Naive thymus-derived CD8-positive, alpha-beta T cell (primary cell): ENCODE measurements around the gene STEAP3. TPM values are rescaled to one million over a fixed set of nuclear protein-coding genes. Genes with fewer than 3 reads are reported as not detected.

Experiments
- ATAC-seq, 2 donors: fragments of 150-1000 bp; cut with Tn5 transposase in 1 of 2; sonication (Bioruptor Pico), chemical (Tn5 transposase) in 1 of 2; 1 replicate in 1 of 2; 2 replicates in 1 of 2; pipeline ENCODE4 v1.10.0; 2021; ENCODE audit warnings: mild to moderate bottlenecking in 2 of 2, moderate library complexity in 2 of 2
- POLR2A ChIA-PET: fragments of 350-600 bp; sonication (Branson Sonifier 250); formaldehyde crosslinking; loops from one replicate; lab custom pipeline; 2021; ENCODE audit warnings: antibody characterized with exemption; lab: Charles Lee
- DNase-seq, 10 donors: peaks; one replicate each; pipeline versions ENCODE4 v3.0.0 to v3.0.0-alpha.2; 2020 to 2022
- H3K27ac Mint-ChIP-seq, 10 donors: one replicate each; pipeline ENCODE4 v1.8.0; 2020 to 2022; ENCODE audit warnings: mild to moderate bottlenecking in 10 of 10, mixed read lengths in 10 of 10, moderate library complexity in 4 of 10, inconsistent platforms in 1 of 10
- H3K27me3 Mint-ChIP-seq, 5 donors: one replicate each; pipeline ENCODE4 v1.8.0; 2021 to 2022; ENCODE audit warnings: mixed read lengths in 5 of 5
- H3K36me3 Mint-ChIP-seq, 3 donors: one replicate each; pipeline ENCODE4 v1.8.0; 2020 to 2022; ENCODE audit warnings: mixed read lengths in 3 of 3, mild to moderate bottlenecking in 2 of 3, inconsistent platforms in 1 of 3
- H3K4me1 Mint-ChIP-seq, 4 donors: one replicate each; pipeline ENCODE4 v1.8.0; 2021 to 2022; ENCODE audit warnings: mixed read lengths in 4 of 4
- H3K4me3 Mint-ChIP-seq, 10 donors: one replicate each; pipeline ENCODE4 v1.8.0; 2020 to 2022; ENCODE audit warnings: mild to moderate bottlenecking in 10 of 10, mixed read lengths in 10 of 10, moderate library complexity in 6 of 10, inconsistent platforms in 1 of 10
- H3K9me3 Mint-ChIP-seq, 9 donors: one replicate each; pipeline ENCODE4 v1.8.0; 2020 to 2022; ENCODE audit warnings: mixed read lengths in 9 of 9, mild to moderate bottlenecking in 3 of 9, inconsistent platforms in 1 of 9, moderate library complexity in 1 of 9
- polyA plus RNA-seq, 3 donors: library from polyadenylated mRNA; unstranded; fragments of 300-500 nt; fragmentation: Illumina TruSeq; gene quantifications; one replicate each; pipeline ENCODE4 v1.2.3, GENCODE V29; 2021
- total RNA-seq, 8 experiments: library from RNA in 2 of 8; stranded (reverse) in 2 of 8; gene quantifications; one replicate each; pipeline ENCODE4 v1.2.3 and lab custom pipeline; 2021 to 2026

STEAP3 gene
- total and polyA plus RNA-seq, 5 experiments from 2014 or later, result 0.24 TPM; not detected in 4

GRCh38 chr2:119181791-119182445 lies 41.7 kb upstream of the STEAP3 start:
- H3K4me3 Mint-ChIP-seq, result no peak overlapping the region
- H3K27ac Mint-ChIP-seq, result no peak overlapping the region
- H3K9me3 Mint-ChIP-seq, result no peaks in the 10 kb centered on the region
- H3K36me3 Mint-ChIP-seq, result no peaks in the 10 kb centered on the region
- H3K27me3 Mint-ChIP-seq, result peaks cover 0 to 8% (median 2%) of the 10 kb centered on the region in 5 donors
- POLR2A ChIA-PET, result no interaction called here
- ATAC-seq (no peak), DNase-seq (no peak)
- H3K4me1 Mint-ChIP-seq, result no peaks in the 10 kb centered on the region

GRCh38 chr2:119184512-119184911 lies 39.1 kb upstream of the STEAP3 start:
- DNase-seq (no peak), ATAC-seq (no peak)
- Mint-ChIP-seq H3K27me3 (peaks cover 0 to 8% (median 3%) of the 10 kb centered on the region in 5 donors), H3K36me3 (no peaks in the 10 kb centered on the region), H3K27ac (peak overlapping the region in 1 of 10 donors; percentile 2), H3K4me3 (no peak overlapping the region), H3K9me3 (no peaks in the 10 kb centered on the region), H3K4me1 (no peaks in the 10 kb centered on the region)
- POLR2A ChIA-PET, result no interaction called here

GRCh38 chr2:119190321-119191111 lies 33.1 kb upstream of the STEAP3 start:
- Mint-ChIP-seq H3K27ac (peak overlapping the region in 1 of 10 donors; percentile 20), H3K36me3 (peaks cover 0 to 3% (median 0%) of the 10 kb centered on the region in 3 donors), H3K9me3 (no peaks in the 10 kb centered on the region), H3K4me3 (no peak overlapping the region), H3K4me1 (no peaks in the 10 kb centered on the region), H3K27me3 (peaks cover 9 to 61% (median 24%) of the 10 kb centered on the region in 5 donors)
- POLR2A ChIA-PET, result no interaction called here
- ATAC-seq, result no peak
- DNase-seq, result no peak

GRCh38 chr2:119192893-119193292 lies 30.7 kb upstream of the STEAP3 start:
- Mint-ChIP-seq H3K27me3 (peaks cover 9 to 62% (median 25%) of the 10 kb centered on the region in 5 donors), H3K36me3 (peaks cover 0 to 3% (median 0%) of the 10 kb centered on the region in 3 donors), H3K4me3 (no peak overlapping the region), H3K9me3 (no peaks in the 10 kb centered on the region), H3K4me1 (no peaks in the 10 kb centered on the region), H3K27ac (no peak overlapping the region)
- DNase-seq (no peak), ATAC-seq (no peak)
- POLR2A ChIA-PET, result no interaction called here

GRCh38 chr2:119195001-119195400 lies 28.6 kb upstream of the STEAP3 start:
- ATAC-seq, result no peak
- Mint-ChIP-seq H3K4me1 (no peaks in the 10 kb centered on the region), H3K4me3 (no peak overlapping the region), H3K27ac (no peak overlapping the region), H3K27me3 (peaks cover 11 to 70% (median 34%) of the 10 kb centered on the region in 5 donors), H3K9me3 (no peaks in the 10 kb centered on the region), H3K36me3 (peaks cover 0 to 3% (median 0%) of the 10 kb centered on the region in 3 donors)
- no peak for DNase-seq
- POLR2A ChIA-PET, result no interaction called here

- DNase-seq, result no peak
- Mint-ChIP-seq H3K4me3 (no peak overlapping the region), H3K9me3 (no peaks in the 10 kb centered on the region), H3K27me3 (peaks cover 11 to 63% (median 37%) of the 10 kb centered on the region in 5 donors), H3K27ac (no peak overlapping the region), H3K36me3 (peaks cover 0 to 3% (median 0%) of the 10 kb centered on the region in 3 donors), H3K4me1 (no peaks in the 10 kb centered on the region)
- POLR2A ChIA-PET, result no interaction called here
- ATAC-seq, result no peak
These were observed 27.7 kb upstream of the STEAP3 start for GRCh38 chr2:119195887-119196286.

GRCh38 chr2:119196301-119197125 lies 27.1 kb upstream of the STEAP3 start:
- DNase-seq (no peak), ATAC-seq (no peak)
- Mint-ChIP-seq H3K27me3 (peaks cover 11 to 56% (median 35%) of the 10 kb centered on the region in 5 donors), H3K4me3 (no peak overlapping the region), H3K9me3 (no peaks in the 10 kb centered on the region), H3K36me3 (peaks cover 0 to 3% (median 0%) of the 10 kb centered on the region in 3 donors), H3K27ac (peak overlapping the region in 1 of 10 donors; percentile 9), H3K4me1 (no peaks in the 10 kb centered on the region)
- POLR2A ChIA-PET, result no interaction called here

- Mint-ChIP-seq H3K4me3 (no peak overlapping the region), H3K36me3 (peaks cover 0 to 3% (median 0%) of the 10 kb centered on the region in 3 donors), H3K27ac (no peak overlapping the region), H3K27me3 (peaks cover 9 to 51% (median 30%) of the 10 kb centered on the region in 5 donors), H3K9me3 (no peaks in the 10 kb centered on the region), H3K4me1 (no peaks in the 10 kb centered on the region)
- ATAC-seq (no peak), DNase-seq (no peak)
- POLR2A ChIA-PET, result no interaction called here
These were observed 26.6 kb upstream of the STEAP3 start for GRCh38 chr2:119197126-119197405.

- Mint-ChIP-seq H3K4me1 (no peaks in the 10 kb centered on the region), H3K9me3 (no peaks in the 10 kb centered on the region), H3K27ac (no peak overlapping the region), H3K27me3 (peaks cover 9 to 46% (median 30%) of the 10 kb centered on the region in 5 donors), H3K36me3 (peaks cover 0 to 3% (median 0%) of the 10 kb centered on the region in 3 donors), H3K4me3 (no peak overlapping the region)
- DNase-seq (no peak), ATAC-seq (no peak)
- POLR2A ChIA-PET, result no interaction called here
These were observed 25.9 kb upstream of the STEAP3 start for GRCh38 chr2:119197529-119198239.

GRCh38 chr2:119198240-119198840 lies 25.3 kb upstream of the STEAP3 start:
- H3K4me1 Mint-ChIP-seq, result no peaks in the 10 kb centered on the region
- POLR2A ChIA-PET, result no interaction called here
- peaks cover 8 to 40% (median 25%) of the 10 kb centered on the region in 5 donors for H3K27me3 Mint-ChIP-seq
- no peak overlapping the region for H3K4me3 Mint-ChIP-seq
- H3K9me3 Mint-ChIP-seq, result no peaks in the 10 kb centered on the region
- no peak overlapping the region for H3K27ac Mint-ChIP-seq
- DNase-seq (no peak), ATAC-seq (no peak)
- peaks cover 0 to 3% (median 0%) of the 10 kb centered on the region in 3 donors for H3K36me3 Mint-ChIP-seq

GRCh38 chr2:119201815-119202214 lies 21.8 kb upstream of the STEAP3 start:
- Mint-ChIP-seq H3K27me3 (peaks cover 2 to 16% (median 9%) of the 10 kb centered on the region in 5 donors), H3K36me3 (no peaks in the 10 kb centered on the region), H3K9me3 (no peaks in the 10 kb centered on the region), H3K27ac (no peak overlapping the region), H3K4me1 (no peaks in the 10 kb centered on the region), H3K4me3 (no peak overlapping the region)
- DNase-seq, result no peak
- POLR2A ChIA-PET, result no interaction called here
- ATAC-seq, result no peak
